HFF-Myc (cell line): ENCODE data around the gene PAQR8.
"Not testable (repeated sequence)": the region's sequence is repeated elsewhere in the genome, so short reads cannot be mapped to it uniquely, and the experiment has no call there.

Experiments
- DNase-seq: peaks from one replicate; pipeline ENCODE4 v3.0.0-alpha.2; 2011; ENCODE audit warnings: low read depth; ENCODE audit errors: extremely low read depth
- H3K4me3 ChIP-seq: replicated peaks from 2 replicates; pipeline ENCODE4 v1.5.1; 2011; ENCODE audit warnings: low read depth, mild to moderate bottlenecking, control low read depth, low read length
- TF ChIP-seq, protein P1 (sequence below): IDR thresholded peaks from 2 replicates; pipeline ENCODE4 v1.5.1; 2012; ENCODE audit warnings: mild to moderate bottlenecking, low read depth, low read length, control low read depth; ENCODE audit errors: missing control alignments

Gene PAQR8

GRCh38 chr6:52385074-52385473 is 23.1 kb downstream of the PAQR8 start:
- no peak for DNase-seq
- TF ChIP-seq, protein P1, sequence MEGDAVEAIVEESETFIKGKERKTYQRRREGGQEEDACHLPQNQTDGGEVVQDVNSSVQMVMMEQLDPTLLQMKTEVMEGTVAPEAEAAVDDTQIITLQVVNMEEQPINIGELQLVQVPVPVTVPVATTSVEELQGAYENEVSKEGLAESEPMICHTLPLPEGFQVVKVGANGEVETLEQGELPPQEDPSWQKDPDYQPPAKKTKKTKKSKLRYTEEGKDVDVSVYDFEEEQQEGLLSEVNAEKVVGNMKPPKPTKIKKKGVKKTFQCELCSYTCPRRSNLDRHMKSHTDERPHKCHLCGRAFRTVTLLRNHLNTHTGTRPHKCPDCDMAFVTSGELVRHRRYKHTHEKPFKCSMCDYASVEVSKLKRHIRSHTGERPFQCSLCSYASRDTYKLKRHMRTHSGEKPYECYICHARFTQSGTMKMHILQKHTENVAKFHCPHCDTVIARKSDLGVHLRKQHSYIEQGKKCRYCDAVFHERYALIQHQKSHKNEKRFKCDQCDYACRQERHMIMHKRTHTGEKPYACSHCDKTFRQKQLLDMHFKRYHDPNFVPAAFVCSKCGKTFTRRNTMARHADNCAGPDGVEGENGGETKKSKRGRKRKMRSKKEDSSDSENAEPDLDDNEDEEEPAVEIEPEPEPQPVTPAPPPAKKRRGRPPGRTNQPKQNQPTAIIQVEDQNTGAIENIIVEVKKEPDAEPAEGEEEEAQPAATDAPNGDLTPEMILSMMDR = no peak
- H3K4me3 ChIP-seq = no peak overlapping the region

GRCh38 chr6:52388119-52388518 is 26.2 kb downstream of the PAQR8 start:
- DNase-seq, H3K4me3 ChIP-seq: not testable (repeated sequence)

DNA sequence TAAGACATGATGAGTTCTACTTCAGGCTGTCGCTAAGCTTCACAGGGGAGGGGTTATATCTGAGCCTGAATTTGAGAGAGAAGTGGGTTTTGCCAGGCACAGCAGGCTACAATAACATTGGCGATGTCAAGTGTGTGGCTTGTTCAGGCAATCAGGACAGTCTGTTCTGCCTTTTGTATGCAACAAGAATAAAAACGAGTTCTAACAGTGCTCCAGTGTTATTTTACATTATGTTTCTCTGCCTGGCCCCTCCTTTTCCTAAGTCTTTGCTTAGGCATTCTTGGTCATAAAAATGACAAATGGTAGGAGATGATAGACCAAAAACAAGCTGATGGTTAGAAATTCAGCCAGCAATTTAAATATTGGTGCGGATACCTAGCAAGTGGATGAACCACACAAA is 26.8 kb downstream of the PAQR8 start:
- TF ChIP-seq, protein P1 = no peak
- DNase-seq = no peak
- H3K4me3 ChIP-seq = no peak overlapping the region

GRCh38 chr6:52389264-52389625 is 27.3 kb downstream of the PAQR8 start:
- TF ChIP-seq, protein P1 = no peak
- DNase-seq = no peak
- H3K4me3 ChIP-seq = no peak overlapping the region

GRCh38 chr6:52389626-52390360 is 27.8 kb downstream of the PAQR8 start:
- no peak overlapping the region for H3K4me3 ChIP-seq
- no peak for DNase-seq
- TF ChIP-seq, protein P1 = no peak

DNA sequence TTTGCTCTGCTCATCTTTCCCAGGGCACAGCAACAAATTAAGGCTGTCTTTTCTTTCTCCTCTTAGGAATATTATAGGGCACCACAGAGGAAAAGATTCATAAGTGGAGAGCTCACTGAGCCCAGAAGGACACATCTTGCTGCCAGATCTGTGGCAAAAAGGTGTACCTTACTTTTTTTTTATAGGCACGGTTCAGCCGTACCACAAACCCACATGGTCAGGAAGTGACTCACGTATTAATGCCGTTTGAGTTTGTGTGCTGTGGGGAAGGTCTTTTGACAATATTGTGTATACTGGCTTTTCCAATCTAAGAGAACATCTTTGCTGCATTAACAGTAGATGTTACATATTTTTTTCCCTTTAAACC is 28.4 kb downstream of the PAQR8 start:
- no peak overlapping the region for H3K4me3 ChIP-seq
- TF ChIP-seq, protein P1 = no peak
- peak; percentile 85 for DNase-seq

DNA sequence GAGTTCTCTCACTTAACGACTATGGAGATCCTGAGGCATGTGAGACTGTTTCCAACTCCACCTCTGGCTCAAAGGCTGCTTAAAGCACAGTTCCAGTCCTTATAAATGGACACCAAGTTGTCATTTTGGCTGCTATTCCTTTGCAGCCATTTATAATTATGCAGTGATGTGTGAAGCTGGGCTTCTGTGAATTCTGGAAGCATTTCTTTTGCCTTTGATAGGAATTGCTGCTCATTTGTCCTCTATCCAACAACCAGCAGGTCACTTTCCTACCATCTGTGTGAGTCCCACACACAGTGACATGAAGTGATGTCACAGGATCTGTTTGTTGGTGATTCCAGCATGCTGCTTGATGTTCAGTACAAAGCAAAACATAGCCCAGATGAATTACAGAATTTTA is 29.6 kb downstream of the PAQR8 start:
- no peak overlapping the region for H3K4me3 ChIP-seq
- TF ChIP-seq, protein P1 = no peak
- DNase-seq = no peak
